Measurements from ENCODE around the gene BPHL.
"Not testable (repeated sequence)": the region's sequence is repeated elsewhere in the genome, so short reads cannot be mapped to it uniquely, and the experiment has no call there.

BPHL gene

DNA sequence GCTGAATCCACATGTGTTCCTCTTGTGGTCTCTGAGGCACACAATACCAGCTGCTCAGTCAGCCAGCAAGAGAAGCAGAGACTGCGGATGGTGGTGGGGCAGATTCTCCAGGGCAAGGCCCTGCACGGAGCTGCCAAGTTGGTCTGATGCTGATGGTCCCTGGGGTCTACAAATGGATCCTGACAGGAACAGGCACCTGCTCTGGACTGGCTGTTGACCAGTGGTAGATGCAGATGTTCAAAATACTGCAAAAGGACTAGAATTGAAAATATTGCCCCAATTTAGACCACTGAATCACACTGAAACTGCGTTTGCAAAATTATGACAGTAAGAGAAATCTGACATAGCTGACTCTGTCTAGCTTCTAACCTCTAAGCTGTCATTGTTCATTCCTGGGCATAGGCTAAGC, 68.5 kb downstream of the BPHL start:
- no peak for DNase-seq

DNA sequence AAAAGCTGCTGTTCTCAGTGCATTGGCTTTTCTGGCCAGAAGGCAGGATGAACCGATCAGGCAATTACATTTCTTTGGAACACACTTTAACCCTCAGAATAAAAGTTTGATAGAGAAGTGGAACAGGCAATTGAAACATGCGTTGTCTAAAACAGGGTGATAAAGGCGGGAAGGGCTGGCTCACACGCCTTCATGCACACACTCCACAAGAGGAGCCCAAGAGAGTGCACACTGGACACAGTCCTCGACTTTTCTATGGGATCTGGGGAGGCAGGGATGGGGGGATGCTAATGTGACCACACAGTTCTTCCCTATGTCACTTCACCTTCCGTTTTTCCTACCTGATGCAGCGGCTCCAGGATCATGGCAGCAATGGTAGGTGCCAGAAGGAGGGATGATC, 69.8 kb downstream of the BPHL start:
- no peak for DNase-seq

DNA sequence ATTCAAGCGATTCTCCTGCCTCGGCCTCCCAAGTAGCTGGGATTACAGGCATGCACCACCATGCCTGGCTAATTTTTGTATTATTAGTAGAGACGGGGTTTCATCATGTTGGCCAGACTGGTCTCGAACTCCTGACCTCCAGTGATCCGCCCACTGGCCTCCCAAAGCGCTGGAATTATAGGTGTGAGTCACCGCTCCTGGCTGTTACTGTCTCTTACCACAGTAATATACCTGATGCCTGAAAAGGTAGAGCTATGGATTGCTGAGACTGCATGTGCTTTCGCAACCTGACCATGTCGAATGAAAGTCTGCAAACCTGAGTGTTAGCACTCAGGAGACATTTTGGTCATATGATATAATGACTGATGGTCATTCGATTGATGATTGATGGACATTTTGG, 70.7 kb downstream of the BPHL start:
- DNase-seq: not testable (repeated sequence)

DNA sequence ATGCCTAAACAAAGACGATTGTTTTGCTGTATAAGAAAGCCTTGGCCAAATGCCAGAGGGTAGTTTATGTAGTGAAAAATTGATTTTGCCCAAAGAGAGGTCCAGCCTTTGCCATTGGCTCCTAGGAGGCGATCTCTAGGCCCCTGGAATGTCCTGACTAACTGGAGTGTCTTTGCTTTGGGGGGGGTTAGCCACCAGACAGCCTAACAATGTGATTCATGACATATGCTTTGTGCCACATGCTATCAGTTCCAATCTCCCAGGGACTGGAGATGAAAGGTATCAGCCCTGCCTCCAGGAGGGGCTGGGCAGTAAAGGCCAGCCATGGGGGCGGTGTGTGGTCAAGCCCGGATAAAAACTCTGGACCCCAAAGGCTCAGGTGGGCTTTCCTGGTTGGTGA, 71.5 kb downstream of the BPHL start:
- no peak for DNase-seq

DNA sequence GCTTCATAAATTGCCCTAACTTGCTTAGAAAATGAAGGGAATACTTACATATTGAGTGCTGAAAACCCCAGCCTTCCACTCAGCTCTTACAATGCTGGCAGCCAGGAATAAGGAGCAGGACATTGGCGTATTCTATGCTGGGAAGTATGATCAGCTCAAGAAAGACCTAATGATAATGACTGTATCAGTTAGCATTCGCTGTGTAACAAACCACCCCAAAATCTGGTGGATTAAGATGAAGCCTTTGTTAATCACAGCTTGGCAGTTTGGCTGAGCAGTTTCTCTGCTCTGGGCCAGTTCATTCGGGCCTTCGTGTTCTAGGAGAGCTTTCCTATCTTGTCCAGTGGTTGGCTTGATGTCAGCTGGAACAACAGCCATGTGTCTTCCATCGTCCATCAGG, 72.3 kb downstream of the BPHL start:
- no peak for DNase-seq

DNA sequence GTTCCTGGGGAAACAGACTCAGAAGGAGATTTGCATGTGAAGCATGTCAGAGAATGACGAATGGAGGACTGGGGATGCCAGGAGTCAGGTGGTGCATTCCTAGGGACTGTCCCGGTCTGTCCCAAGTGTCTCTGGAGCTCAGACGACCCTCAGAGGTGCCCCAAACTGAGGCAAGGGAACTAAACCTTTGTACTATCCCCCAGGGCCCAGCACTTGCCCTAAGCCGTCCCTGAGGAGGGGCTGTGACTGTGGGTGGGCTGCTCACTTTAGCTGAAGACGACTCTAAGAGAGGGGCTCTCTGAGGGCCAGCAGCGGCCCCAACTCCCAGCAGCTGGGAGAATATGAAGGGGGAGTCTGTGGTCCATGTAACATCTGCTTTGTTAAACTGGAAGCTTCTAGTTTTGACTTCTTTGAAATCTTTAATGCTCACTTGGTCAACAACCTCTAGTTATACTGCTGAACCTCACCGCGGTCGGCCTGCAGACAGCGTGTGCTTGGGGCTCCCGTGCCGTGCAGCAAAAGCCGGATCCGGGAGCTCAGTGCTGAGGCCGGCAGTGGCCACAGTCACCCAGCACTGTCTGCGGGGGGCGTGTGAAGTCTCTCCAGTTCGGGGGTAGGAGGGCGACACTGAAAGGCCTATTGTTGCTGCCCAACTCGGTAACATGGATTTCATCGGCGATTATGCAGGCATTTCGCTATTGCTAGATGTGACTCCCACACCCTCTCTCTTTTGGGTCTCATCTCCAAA, 74.8 kb downstream of the BPHL start:
- no peak for DNase-seq

DNA sequence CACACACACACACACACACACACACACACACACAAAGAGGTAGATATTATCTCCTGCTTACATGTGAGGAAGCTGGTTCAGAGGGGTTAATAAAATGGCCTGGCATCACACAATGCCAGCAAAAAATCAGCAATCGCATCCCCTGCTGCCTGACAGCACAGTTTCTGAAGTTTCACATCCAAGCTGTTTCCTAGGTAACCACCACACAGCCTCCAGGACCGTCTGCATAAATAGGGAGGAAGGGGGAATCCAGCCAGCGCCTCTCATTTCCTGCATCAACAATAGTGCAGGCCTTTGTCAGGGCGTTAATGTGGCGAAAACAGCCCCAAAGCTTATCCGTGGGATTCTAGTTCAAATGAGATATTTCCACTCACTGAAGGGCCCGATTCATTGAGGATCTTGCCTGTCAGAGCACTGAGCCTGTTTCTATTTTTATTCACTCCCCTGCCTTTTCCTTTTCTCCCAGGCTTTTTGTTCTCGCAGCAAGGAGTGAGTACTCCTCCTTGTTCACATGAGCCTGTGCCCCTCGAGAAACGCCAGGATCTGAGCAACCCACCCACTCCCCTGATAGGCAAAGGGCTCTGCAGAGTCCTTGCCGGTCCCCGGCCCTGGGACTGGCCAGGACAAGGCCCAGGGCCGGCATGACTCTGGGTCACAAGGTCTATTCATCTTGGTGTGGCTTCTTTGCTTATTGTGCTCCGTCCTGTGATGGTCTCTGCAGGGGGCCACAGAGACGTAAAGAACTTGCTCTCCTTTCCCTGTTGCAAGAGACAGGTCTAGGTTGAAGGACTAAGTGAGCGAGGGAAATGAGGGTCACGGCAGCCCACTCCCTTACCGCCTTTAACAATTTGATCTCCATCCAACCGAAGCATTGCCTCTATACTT, 76.3 kb downstream of the BPHL start:
- no peak for DNase-seq

DNA sequence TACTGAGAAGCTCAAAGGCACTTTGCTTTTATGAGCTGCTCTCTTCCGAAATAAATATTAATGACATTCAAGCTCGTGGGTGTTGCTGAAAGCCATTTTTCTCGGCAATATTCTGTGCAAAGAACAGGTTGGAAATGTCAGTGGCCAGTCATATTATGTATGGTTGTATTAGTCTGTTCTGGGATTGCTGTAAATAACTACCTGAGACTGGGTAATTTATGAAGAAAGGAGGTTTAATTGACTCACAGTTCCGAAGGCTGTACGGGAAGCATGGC, 76.8 kb downstream of the BPHL start:
- no peak for DNase-seq

DNA sequence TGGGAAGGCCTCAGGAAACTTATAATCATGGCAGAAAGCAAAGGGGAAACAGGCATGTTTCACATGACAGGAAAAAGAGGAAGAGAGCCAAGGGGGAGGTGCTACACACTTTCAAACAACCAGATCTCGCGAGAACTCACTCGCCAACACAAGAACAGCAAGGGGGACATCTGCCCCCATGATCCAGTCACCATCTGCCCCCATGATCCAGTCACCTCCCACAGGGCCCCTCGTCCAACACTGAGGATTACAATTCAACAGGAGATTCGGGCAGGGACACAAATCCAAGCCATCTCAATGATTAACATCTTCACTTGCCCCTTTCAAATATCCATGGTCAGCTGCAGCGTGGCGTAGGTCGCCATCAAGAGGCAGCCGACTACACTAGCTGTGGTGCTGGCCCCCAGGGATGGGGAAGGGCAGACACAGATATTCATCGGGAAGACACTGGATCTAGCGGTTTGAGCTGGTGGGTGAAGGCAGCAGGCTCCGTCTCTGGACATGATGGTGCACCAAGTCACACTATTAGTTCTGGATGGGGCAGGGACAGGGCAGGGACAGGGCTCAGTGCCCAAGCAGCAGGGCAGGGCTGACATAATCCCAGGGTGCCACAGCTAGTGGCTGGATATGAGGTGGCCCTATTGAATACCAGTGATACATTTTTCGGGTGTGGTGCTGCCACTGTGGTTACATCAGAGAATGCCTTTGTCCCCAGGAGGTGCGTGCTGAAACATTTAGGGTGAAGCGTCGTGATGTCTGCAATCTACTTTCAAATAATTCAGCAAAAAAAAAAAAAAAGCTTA, 77.4 kb downstream of the BPHL start:
- DNase-seq: no peak

DNA sequence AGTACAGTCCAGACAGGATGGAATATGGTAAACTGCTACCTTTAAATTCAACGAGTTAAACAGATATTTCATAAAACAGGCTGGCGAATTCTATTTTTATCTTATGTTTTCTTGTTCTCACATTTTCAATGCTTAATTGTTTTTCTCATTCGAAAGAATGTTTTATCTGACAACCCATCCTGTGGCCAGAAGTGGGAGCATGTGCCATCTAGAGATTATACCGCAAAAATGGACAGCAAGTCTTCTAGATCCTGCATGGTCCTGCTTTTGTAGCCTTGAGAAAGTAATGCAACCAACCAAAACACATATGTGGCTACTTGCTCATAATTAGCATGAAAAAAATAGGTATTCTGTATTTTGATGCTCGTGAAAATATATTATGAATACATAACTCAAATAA, 78.3 kb downstream of the BPHL start:
- DNase-seq: no peak

DNA sequence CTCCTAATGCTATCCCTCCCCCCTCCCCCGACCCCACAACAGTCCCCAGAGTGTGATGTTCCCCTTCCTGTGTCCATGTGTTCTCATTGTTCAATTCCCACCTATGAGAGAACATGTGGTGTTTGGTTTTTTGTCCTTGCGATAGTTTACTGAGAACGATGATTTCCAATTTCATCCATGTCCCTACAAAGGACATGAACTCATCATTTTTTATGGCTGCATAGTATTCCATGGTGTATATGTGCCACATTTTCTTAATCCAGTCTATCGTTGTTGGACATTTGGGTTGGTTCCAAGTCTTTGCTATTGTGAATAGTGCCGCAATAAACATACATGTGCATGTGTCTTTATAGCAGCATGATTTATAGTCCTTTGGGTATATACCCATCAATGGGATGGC, 79.2 kb downstream of the BPHL start:
- not testable (repeated sequence) for DNase-seq

DNA sequence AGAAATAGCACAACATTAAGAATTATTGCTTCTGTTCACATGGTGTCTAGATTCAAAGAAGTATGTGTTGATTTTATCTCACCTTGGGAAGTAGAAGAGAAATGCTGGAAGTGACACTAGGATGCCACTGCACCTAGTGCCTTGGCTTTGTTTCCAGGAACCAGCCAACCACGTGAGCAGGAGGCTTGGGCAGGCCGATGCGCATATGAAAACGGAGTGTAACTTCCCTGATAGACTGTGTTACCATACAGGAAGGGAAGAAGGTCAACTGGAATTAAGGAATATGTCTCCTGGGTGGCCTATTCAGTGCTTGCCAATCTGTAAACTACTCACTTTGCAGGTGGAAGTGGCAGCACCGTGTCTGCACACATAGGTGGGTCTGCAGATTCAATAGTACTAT, 80.9 kb downstream of the BPHL start:
- no peak for DNase-seq

DNA sequence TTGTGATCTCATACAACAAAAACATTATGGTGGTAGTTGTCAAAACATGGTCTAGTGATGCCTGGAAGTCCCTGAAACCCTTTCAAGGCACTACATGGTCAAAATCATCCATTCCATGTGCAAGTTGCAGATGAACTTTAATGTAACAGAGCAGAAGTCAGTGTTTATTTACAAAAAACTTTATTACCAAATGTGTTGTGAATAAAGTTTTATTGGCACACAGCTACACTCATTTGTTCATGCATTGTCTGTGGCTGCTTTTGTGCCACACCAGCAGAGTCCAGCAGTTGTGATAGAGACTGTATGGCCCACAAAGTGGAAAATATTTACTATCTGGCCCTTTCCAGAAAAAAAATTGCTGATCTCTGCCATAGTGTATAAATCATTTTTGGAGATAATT, 82.2 kb downstream of the BPHL start:
- DNase-seq: no peak

DNA sequence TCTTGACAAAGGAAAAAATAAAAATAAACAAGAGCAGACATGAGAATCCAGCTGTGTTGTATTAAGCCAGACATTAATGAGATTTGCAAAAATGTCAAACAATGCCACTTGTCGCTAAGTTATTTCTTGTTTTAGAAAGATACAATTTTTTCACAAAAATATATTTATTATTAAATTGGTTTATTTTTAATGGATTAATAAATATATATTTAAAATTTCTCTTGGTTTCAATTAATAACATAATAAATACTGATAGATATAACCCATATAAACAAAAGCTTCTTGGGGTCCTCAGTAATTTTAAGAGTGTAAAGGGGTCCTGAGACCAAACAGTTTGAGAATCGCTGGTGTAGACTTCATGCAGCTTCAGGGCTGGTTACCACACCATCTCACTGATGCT, 82.9 kb downstream of the BPHL start:
- DNase-seq: no peak

Measured in NCI-H526 treated with DMSO at 0.1 percent for 48 hours (cell line).